WI38 (cell line): ENCODE data around the gene KRTAP12-3.
"Not testable (repeated sequence)": the region's sequence is repeated elsewhere in the genome, so short reads cannot be mapped to it uniquely, and the experiment has no call there.

Experiments
- H3K4me3 ChIP-seq: 2 replicates; pipeline ENCODE4 v1.5.1; 2011; ENCODE audit warnings: low read depth, mild to moderate bottlenecking, control low read depth, low read length
- TF ChIP-seq, protein P1 (sequence below): IDR thresholded peaks from 2 replicates; pipeline ENCODE4 v1.5.1; 2012; ENCODE audit warnings: low read depth, mild to moderate bottlenecking, control low read depth, low read length

KRTAP12-3 gene

DNA sequence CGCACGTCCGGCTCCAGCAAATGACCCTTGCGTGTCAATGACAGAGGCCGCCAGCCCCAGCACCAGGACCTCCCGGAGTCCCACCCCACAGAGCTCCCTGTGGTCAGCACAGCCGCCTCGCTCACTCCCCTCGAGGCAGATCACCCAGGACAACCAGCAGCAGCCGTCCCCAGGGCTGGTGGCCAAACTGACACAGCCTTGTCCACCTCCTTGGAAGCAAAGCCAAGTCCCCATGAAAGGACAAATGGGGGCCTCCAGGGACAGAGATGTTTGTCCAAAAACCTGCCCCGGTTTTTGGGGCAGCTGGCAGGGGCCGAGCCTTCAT, 18.4 kb upstream of the KRTAP12-3 start:
- TF ChIP-seq, protein P1, sequence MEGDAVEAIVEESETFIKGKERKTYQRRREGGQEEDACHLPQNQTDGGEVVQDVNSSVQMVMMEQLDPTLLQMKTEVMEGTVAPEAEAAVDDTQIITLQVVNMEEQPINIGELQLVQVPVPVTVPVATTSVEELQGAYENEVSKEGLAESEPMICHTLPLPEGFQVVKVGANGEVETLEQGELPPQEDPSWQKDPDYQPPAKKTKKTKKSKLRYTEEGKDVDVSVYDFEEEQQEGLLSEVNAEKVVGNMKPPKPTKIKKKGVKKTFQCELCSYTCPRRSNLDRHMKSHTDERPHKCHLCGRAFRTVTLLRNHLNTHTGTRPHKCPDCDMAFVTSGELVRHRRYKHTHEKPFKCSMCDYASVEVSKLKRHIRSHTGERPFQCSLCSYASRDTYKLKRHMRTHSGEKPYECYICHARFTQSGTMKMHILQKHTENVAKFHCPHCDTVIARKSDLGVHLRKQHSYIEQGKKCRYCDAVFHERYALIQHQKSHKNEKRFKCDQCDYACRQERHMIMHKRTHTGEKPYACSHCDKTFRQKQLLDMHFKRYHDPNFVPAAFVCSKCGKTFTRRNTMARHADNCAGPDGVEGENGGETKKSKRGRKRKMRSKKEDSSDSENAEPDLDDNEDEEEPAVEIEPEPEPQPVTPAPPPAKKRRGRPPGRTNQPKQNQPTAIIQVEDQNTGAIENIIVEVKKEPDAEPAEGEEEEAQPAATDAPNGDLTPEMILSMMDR: no peak
- H3K4me3 ChIP-seq: no peak overlapping the region

DNA sequence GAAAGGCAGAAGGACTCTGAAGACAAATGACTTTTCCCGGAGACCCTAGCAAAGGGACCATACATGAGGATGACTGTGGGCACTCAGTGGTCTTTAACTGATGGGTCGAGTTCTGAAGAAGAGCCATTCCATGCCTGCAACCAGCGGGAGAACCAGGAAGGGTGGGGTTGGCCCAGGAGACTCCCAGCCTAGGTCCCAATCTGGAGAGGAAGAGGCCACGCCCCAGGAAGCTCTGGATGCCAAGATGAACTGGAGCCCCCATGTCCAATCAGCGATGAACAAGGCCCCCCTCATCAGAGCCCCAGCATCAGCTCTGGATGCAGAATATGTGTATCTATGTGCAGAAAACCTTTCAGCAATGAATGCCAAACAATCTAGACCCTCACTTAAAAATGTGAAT, 17.0 kb upstream of the KRTAP12-3 start:
- TF ChIP-seq, protein P1: no peak
- H3K4me3 ChIP-seq: no peak overlapping the region

DNA sequence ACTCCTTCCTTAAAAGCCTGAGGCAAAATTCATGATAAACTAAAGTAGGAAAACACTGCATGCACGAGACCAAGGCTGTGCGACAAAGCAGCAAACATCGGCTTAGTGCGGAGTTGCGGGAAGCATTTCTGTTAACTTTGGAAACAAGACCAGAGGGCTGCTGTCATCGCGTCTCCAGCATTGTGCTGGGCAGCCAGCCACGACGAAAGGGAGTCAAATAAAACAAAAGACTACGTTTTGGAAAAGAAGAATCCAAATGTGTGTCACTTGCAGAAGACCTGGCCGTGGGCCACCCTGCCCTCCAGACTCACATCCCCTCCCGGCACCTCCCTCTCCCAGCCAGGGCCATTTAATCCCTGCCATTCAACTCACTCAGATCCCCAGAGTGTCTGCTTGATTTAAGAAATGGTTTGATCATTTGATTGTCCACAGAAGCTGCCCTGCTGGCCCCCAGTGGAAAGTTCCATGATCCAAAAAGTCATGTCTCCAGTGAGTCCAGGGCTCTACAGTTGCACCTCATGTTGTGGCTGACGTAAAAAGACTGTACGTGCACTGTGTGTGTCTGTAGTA, 13.9 kb upstream of the KRTAP12-3 start:
- TF ChIP-seq, protein P1: no peak
- H3K4me3 ChIP-seq: no peak overlapping the region

DNA sequence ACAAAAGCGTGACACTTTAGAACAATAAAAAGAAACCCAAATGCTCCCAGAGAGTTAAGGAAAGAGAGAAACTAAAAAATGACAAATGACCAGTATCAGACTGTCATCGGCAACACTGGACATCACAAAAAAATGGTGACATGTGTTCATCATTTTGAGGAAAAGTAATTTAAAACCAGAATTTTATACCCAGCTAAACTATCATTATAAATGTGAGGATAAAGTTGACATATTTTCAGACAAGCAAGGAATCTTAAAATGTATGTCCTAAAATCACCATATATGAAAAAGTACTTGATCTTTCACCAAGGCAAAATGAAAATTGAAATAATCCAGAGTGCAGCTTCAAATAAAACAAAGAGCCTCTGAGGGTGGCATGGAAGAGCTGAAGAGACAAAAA, 12.9 kb upstream of the KRTAP12-3 start:
- TF ChIP-seq, protein P1: no peak
- H3K4me3 ChIP-seq: no peak overlapping the region

DNA sequence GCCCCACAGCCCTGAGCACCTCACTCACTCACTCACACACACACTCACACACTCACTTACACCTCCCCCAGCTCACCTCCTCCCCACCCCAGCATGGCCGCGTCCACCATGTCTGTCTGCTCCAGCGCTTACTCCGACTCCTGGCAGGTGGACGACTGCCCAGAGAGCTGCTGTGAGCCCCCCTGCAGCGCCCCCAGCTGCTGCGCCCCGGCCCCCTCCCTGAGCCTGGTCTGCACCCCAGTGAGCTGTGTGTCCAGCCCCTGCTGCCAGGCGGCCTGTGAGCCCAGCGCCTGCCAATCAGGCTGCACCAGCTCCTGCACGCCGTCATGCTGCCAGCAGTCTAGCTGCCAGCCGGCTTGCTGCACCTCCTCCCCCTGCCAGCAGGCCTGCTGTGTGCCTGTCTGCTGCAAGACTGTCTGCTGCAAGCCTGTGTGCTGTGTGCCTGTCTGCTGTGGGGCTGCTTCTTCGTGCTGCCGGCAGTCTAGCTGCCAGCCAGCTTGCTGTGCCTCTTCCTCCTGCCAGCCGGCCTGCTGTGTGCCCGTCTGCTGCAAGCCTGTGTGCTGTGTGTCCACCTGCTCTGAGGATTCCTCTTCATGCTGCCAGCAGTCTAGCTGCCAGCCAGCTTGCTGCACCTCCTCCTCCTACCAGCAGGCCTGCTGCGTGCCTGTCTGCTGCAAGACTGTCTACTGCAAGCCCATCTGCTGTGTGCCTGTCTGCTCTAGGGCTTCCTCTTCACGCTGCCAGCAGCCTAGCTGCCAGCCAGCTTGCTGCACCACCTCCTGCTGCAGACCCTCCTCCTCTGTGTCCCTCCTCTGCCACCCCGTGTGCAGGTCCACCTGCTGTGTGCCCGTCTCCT, 11.1 kb upstream of the KRTAP12-3 start, which contains the start of gene KRTAP10-11:
Gene KRTAP10-11, plus strand, starts transcription at position 49 of the 856 bp plus-strand sequence. Its CDS starts 45 bp downstream, at position 94.
- H3K4me3 ChIP-seq: not testable (repeated sequence)

DNA sequence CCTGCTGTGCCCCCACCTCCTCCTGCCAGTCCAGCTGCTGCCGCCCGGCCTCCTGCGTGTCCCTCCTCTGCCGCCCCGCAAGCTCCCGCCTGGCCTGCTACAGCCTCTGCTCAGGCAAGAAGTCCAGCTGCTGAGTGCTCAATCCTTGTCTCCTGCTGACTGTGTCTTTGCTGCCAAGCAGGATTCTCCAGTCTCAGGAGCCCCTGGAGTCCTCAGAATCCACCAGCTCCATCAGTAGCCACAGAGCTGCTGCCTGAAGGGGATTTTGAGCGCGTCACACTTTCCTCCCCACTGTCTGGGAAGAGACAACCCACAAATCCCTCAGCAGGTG, 10.5 kb upstream of the KRTAP12-3 start:
- TF ChIP-seq, protein P1: no peak
- H3K4me3 ChIP-seq: no peak overlapping the region

DNA sequence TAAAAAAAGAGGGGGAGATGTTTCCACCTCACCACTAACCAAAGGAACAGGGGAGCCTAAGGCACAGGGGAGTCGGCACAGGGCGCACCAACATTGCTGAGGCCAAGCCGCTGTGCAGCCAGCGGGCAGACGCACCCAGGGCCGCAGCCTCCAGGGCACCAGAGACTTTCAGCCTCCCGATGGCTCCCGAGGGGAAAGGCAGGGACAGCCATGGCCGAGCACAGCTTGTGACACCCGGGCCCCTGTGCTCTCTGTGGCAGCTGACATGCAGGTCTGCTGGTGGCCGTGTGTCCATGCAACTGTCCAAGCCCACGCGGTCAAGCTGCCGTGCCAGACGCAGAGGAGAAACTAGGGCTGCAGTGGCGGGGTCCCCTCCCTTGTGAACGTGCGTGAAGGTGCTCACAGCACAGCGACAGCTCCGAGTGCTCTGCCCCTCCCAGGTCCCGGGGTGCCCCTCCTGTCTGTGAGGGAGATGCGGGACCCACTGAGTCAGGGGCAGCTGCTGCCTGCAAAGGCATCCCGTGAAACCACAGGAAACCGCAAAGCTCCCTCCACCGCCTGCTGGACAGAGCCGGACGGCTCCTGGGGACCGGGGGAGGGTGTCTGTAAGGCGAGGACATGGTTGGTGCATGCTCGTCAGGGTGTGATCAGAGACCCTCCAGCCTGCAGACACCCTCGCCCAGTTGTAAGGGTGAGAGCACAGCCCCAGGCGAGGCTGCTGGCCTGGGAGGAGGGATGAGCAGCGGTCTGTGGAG, 9.0 kb upstream of the KRTAP12-3 start:
- H3K4me3 ChIP-seq: no peak overlapping the region
- TF ChIP-seq, protein P1: no peak
